22Rv1 (cell line): ENCODE measurements around the gene ZNF584.

Experiments used
- CTCF ChIP-seq: fragments of 450-650 bp; IDR thresholded peaks from 2 replicates; pipeline ENCODE4 v1.5.1; 2017; ENCODE audit warnings: mild to moderate bottlenecking
- ZFX ChIP-seq: fragments of 450-650 bp; IDR thresholded peaks from 2 replicates; pipeline ENCODE4 v1.6.1; 2017; ENCODE audit warnings: antibody characterized with exemption, borderline replicate concordance

DNA sequence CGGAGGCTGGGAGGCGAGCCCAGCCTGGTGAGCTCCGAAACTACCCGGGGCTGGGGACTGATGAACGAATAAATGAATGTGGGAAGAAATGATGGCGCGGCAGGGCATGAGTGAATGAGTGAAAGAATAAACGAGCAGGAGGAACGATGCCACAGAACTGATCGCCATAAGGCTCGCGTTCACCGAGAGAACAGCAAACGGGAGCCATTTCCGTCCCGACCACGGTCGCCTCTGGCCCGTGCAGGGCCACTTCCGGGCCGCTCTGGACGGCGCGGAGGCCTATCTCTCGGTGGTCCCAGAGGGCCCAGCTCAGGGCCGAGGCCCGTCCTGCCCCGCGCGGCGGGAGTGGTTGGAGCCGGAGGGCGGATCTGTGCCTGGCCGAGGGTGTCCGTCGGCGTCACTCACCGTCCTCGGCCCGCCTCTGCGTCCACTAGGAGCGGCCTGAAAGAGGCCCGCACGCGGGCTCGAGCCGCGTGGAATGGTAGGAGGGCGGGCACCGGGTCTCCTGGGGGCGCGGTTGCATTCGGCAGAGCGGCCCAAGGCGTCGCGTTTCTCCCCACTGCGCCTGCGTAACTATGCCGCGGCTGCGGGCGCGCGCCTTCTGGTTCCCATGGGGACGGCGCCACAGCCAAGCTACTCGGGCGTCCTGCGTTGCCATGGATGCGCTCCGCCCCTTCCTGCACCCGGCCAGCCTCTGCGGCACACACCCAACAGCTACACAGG, 46.0 kb upstream of the ZNF584 start, which contains the start of gene ZNF497:
- TF ChIP-seq CTCF (no peak), ZFX (no peak)
